ENCODE data around the gene EIF2B1.

DNA sequence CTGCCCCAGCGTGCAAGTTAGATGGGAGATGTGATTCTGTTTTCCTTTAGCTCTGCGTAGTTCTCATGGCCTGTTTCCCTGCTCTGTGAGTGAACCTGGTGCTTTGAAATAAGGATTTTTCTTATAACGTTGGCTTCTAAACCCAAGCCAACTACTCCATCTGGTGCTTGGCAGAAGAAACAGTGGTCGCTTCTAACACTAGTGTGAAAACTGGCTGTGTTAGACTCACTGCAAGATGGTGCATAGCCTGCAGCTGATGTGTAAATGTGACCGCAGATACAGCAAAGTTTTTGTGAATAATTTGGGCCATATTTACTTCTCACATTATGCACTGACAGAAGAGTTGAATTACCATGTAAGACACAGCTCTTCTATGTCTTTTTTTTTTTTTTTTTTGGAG lies 12.4 kb upstream of the EIF2B1 start:
- TF ChIP-seq, protein P1, sequence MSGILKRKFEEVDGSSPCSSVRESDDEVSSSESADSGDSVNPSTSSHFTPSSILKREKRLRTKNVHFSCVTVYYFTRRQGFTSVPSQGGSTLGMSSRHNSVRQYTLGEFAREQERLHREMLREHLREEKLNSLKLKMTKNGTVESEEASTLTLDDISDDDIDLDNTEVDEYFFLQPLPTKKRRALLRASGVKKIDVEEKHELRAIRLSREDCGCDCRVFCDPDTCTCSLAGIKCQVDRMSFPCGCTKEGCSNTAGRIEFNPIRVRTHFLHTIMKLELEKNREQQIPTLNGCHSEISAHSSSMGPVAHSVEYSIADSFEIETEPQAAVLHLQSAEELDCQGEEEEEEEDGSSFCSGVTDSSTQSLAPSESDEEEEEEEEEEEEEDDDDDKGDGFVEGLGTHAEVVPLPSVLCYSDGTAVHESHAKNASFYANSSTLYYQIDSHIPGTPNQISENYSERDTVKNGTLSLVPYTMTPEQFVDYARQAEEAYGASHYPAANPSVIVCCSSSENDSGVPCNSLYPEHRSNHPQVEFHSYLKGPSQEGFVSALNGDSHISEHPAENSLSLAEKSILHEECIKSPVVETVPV (CRISPR knock-in tag; IDR thresholded peaks at IDR 0.05) = no peak
- TF ChIP-seq ZFP30 (CRISPR knock-in tag; IDR thresholded peaks at IDR 0.05) (no peak), RARB (CRISPR knock-in tag; IDR thresholded peaks at IDR 0.05) (no peak), ZC3H10 (CRISPR knock-in tag; IDR thresholded peaks at IDR 0.05) (no peak), ARNTL (CRISPR knock-in tag; IDR thresholded peaks at IDR 0.05; ENCODE audit: borderline replicate concordance, low read depth) (no peak), ZFP3 (CRISPR knock-in tag; IDR thresholded peaks at IDR 0.05) (no peak), ESRRG (CRISPR knock-in tag; IDR thresholded peaks at IDR 0.05) (no peak), POU6F1 (CRISPR knock-in tag; IDR thresholded peaks at IDR 0.05; ENCODE audit: borderline replicate concordance, low read depth) (no peak), GLIS3 (CRISPR knock-in tag; IDR thresholded peaks at IDR 0.05) (no peak), CSDC2 (CRISPR knock-in tag; IDR thresholded peaks at IDR 0.05) (no peak), ZNF8 (CRISPR knock-in tag; IDR thresholded peaks at IDR 0.05) (no peak)
- TF ChIP-seq, protein P2, sequence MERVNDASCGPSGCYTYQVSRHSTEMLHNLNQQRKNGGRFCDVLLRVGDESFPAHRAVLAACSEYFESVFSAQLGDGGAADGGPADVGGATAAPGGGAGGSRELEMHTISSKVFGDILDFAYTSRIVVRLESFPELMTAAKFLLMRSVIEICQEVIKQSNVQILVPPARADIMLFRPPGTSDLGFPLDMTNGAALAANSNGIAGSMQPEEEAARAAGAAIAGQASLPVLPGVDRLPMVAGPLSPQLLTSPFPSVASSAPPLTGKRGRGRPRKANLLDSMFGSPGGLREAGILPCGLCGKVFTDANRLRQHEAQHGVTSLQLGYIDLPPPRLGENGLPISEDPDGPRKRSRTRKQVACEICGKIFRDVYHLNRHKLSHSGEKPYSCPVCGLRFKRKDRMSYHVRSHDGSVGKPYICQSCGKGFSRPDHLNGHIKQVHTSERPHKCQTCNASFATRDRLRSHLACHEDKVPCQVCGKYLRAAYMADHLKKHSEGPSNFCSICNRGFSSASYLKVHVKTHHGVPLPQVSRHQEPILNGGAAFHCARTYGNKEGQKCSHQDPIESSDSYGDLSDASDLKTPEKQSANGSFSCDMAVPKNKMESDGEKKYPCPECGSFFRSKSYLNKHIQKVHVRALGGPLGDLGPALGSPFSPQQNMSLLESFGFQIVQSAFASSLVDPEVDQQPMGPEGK (CRISPR knock-in tag; IDR thresholded peaks at IDR 0.05; ENCODE audit: borderline replicate concordance) = no peak
- TF ChIP-seq, protein P3, sequence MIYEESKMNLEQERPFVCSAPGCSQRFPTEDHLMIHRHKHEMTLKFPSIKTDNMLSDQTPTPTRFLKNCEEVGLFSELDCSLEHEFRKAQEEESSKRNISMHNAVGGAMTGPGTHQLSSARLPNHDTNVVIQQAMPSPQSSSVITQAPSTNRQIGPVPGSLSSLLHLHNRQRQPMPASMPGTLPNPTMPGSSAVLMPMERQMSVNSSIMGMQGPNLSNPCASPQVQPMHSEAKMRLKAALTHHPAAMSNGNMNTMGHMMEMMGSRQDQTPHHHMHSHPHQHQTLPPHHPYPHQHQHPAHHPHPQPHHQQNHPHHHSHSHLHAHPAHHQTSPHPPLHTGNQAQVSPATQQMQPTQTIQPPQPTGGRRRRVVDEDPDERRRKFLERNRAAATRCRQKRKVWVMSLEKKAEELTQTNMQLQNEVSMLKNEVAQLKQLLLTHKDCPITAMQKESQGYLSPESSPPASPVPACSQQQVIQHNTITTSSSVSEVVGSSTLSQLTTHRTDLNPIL (CRISPR knock-in tag; IDR thresholded peaks at IDR 0.05; ENCODE audit: low read depth) = no peak
- TF ChIP-seq, protein P4, sequence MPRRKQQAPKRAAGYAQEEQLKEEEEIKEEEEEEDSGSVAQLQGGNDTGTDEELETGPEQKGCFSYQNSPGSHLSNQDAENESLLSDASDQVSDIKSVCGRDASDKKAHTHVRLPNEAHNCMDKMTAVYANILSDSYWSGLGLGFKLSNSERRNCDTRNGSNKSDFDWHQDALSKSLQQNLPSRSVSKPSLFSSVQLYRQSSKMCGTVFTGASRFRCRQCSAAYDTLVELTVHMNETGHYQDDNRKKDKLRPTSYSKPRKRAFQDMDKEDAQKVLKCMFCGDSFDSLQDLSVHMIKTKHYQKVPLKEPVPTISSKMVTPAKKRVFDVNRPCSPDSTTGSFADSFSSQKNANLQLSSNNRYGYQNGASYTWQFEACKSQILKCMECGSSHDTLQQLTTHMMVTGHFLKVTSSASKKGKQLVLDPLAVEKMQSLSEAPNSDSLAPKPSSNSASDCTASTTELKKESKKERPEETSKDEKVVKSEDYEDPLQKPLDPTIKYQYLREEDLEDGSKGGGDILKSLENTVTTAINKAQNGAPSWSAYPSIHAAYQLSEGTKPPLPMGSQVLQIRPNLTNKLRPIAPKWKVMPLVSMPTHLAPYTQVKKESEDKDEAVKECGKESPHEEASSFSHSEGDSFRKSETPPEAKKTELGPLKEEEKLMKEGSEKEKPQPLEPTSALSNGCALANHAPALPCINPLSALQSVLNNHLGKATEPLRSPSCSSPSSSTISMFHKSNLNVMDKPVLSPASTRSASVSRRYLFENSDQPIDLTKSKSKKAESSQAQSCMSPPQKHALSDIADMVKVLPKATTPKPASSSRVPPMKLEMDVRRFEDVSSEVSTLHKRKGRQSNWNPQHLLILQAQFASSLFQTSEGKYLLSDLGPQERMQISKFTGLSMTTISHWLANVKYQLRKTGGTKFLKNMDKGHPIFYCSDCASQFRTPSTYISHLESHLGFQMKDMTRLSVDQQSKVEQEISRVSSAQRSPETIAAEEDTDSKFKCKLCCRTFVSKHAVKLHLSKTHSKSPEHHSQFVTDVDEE (CRISPR knock-in tag; IDR thresholded peaks at IDR 0.05) = no peak
